GM12878 (cell line): ENCODE results near the gene C2orf74. TPM values are rescaled to one million over a fixed set of nuclear protein-coding genes. Genes with fewer than 3 reads are reported as not detected.
A peak's percentile ranks its signal among the peaks of the same experiment; 100 is the strongest.

Experiments
- ATAC-seq: fragments of 200-7000 bp; cut with Tn5 transposase; 3 replicates; pipeline ENCODE4 v1.9.1; 2020; ENCODE audit warnings: mild to moderate bottlenecking, moderate library complexity
- BruUV-seq: library from RNA; stranded (reverse); fragments of 400-500 nt; replicated peaks from 2 replicates; lab custom pipeline; 2021; lab: Mats Ljungman, UMichigan
- CTCF ChIA-PET: fragments of 300-600 bp; sonication (Branson Sonifier 250); formaldehyde crosslinking; extraction: SDS; loops from one replicate; lab custom pipeline; 2021; ENCODE audit warnings: inconsistent platforms; lab: Yijun Ruan, JAX
- POLR2A ChIA-PET: fragments of 350-600 bp; formaldehyde crosslinking; extraction: SDS; loops from one replicate; lab custom pipeline; 2021; ENCODE audit warnings: inconsistent platforms; lab: Charles Lee
- RAD21 ChIA-PET: fragments of 300-600 bp; sonication (Branson Sonifier 250); formaldehyde crosslinking; loops from one replicate; lab custom pipeline; 2023; ENCODE audit warnings: antibody characterized with exemption; ENCODE audit not compliant: unreplicated experiment; lab: Charles Lee
- SMC1A ChIA-PET: fragments of 300-600 bp; sonication (Branson Sonifier 250); formaldehyde crosslinking; loops from one replicate; lab custom pipeline; 2023; ENCODE audit not compliant: unreplicated experiment, uncharacterized antibody; lab: Charles Lee
- DNase-seq: peaks from one replicate; pipeline ENCODE4 v3.0.0-alpha.2; 2011; ENCODE audit warnings: low read depth, low spot score
- FAIRE-seq: peaks from 3 replicates; lab custom pipeline; 2011; peaks lifted over from hg19 to GRCh38; lab: Jason Lieb, UNC
- H2AFZ ChIP-seq: 2 replicates; pipeline ENCODE4 v1.6.0; 2011; ENCODE audit warnings: low read depth, low read length, control low read depth; ENCODE audit not compliant: control insufficient read depth
- H3K27ac ChIP-seq: 2 replicates; pipeline ENCODE4 v1.5.1; 2011; ENCODE audit warnings: control low read depth; ENCODE audit not compliant: control insufficient read depth, insufficient read depth
- H3K27me3 ChIP-seq, 2 experiments: replicated peaks in 1 of 2; 2 replicates each; pipeline versions ENCODE4 v1.6.0 to v1.6.1; 2011; ENCODE audit warnings: low read length in 1 of 2; ENCODE audit not compliant: control insufficient read depth in 2 of 2, insufficient read depth in 2 of 2
- H3K36me3 ChIP-seq, 2 experiments: 2 replicates each; pipeline ENCODE4 v1.5.1; 2011; ENCODE audit warnings: low read length in 1 of 2; ENCODE audit not compliant: control insufficient read depth in 2 of 2, insufficient read depth in 2 of 2
- H3K4me1 ChIP-seq: 2 replicates; pipeline ENCODE4 v1.6.1; 2011; ENCODE audit warnings: mild to moderate bottlenecking, low read length, moderate library complexity, mixed read lengths; ENCODE audit not compliant: control insufficient read depth, insufficient read depth
- H3K4me2 ChIP-seq: 2 replicates; pipeline ENCODE4 v1.6.0; 2011; ENCODE audit warnings: control low read depth; ENCODE audit not compliant: control insufficient read depth, insufficient read depth
- H3K4me3 ChIP-seq: fragments of 200-600 bp; sonication (generic); 2 replicates; pipeline ENCODE4 v1.5.1; 2016
- H3K79me2 ChIP-seq: 2 replicates; pipeline ENCODE4 v1.6.0; 2011; ENCODE audit warnings: low read length; ENCODE audit not compliant: control insufficient read depth, insufficient read depth
- H3K9ac ChIP-seq: 2 replicates; pipeline ENCODE4 v1.8.0; 2011; ENCODE audit warnings: low read length, control low read depth, mixed read lengths; ENCODE audit not compliant: control insufficient read depth, insufficient read depth
- H3K9me3 ChIP-seq: replicated peaks from 3 replicates; pipeline ENCODE4 v1.5.1; 2011; ENCODE audit warnings: mild to moderate bottlenecking, low read length; ENCODE audit not compliant: control insufficient read depth, insufficient read depth
- H4K20me1 ChIP-seq: 2 replicates; pipeline ENCODE4 v1.6.0; 2011; ENCODE audit not compliant: control insufficient read depth, insufficient read depth
- BHLHE40 ChIP-seq, 2 experiments: fragments of 450-650 bp in 1 of 2; IDR thresholded peaks; 2 replicates each; pipeline ENCODE4 v1.6.1; 2011 to 2017; ENCODE audit warnings: low read depth in 2 of 2, borderline replicate concordance in 1 of 2, improper control_type of control experiment in 1 of 2, low read length in 1 of 2, mild to moderate bottlenecking in 1 of 2
- CBFB ChIP-seq: IDR thresholded peaks from 2 replicates; pipeline ENCODE4 v1.6.1; 2016; ENCODE audit warnings: antibody characterized with exemption, low read depth
- CREB1 ChIP-seq: IDR thresholded peaks from 2 replicates; pipeline ENCODE4 v1.6.1; 2012; ENCODE audit warnings: low read depth, mild to moderate bottlenecking, inconsistent platforms
- DPF2 ChIP-seq: fragments of 450-650 bp; IDR thresholded peaks from 2 replicates; pipeline ENCODE4 v1.6.1; 2017; ENCODE audit warnings: mild to moderate bottlenecking
- EED ChIP-seq: sonication (generic); IDR thresholded peaks from 2 replicates; pipeline ENCODE4 v1.6.1; 2016; ENCODE audit warnings: antibody characterized with exemption, low read depth
- HDAC2 ChIP-seq: fragments of 200-600 bp; sonication (generic); IDR thresholded peaks from 2 replicates; pipeline ENCODE4 v1.6.1; 2017
- NBN ChIP-seq: fragments of 450-650 bp; IDR thresholded peaks from 2 replicates; pipeline ENCODE4 v1.6.1; 2016
- NR2C2 ChIP-seq: IDR thresholded peaks from 2 replicates; pipeline ENCODE4 v1.6.1; 2011; ENCODE audit warnings: borderline replicate concordance, low read depth; ENCODE audit not compliant: control insufficient read depth, insufficient read length
- POLR2A ChIP-seq: IDR thresholded peaks from 2 replicates; pipeline ENCODE4 v1.6.1; 2011; ENCODE audit warnings: low read depth, mild to moderate bottlenecking, low read length
- RUNX3 ChIP-seq: IDR thresholded peaks from 2 replicates; pipeline ENCODE4 v1.6.1; 2012; ENCODE audit warnings: low read length, inconsistent platforms
- SIN3A ChIP-seq: IDR thresholded peaks from 2 replicates; pipeline ENCODE4 v1.6.1; 2012; ENCODE audit warnings: low read depth, low read length, improper control_type of control experiment
- STAT1 ChIP-seq: fragments of 450-650 bp; conservative IDR thresholded peaks from 2 replicates; pipeline ENCODE4 v1.6.1; 2014; ENCODE audit warnings: antibody characterized with exemption, mild to moderate bottlenecking
- ZNF24 ChIP-seq: fragments of 450-650 bp; IDR thresholded peaks from 2 replicates; pipeline ENCODE4 v1.6.1; 2017; ENCODE audit warnings: antibody characterized with exemption, mild to moderate bottlenecking
- ZSCAN29 ChIP-seq: fragments of 450-650 bp; IDR thresholded peaks from 2 replicates; pipeline ENCODE4 v1.6.1; 2017; ENCODE audit warnings: mild to moderate bottlenecking, moderate library complexity
- WGBS: methylation state at CpG from one replicate; pipeline ENCODE4 v1.1.6; 2016; ENCODE audit warnings: low lambda C conversion rate; ENCODE audit not compliant: insufficient replicate concordance, insufficient coverage; ENCODE audit errors: missing lambda C conversion rate; 5-methylcytosine and 5-hydroxymethylcytosine counted together
- in situ Hi-C: fragments of 300-500 bp; cut with MboI; formaldehyde crosslinking; loops from 9 replicates; pipeline ENCODE4 v1.14.3; 2018; ENCODE audit warnings: mixed read lengths
- intact Hi-C: fragments of 100-400 bp; cut with micrococcal nuclease; formaldehyde crosslinking; loops from one replicate; pipeline ENCODE4 v1.14.2; 2022; ENCODE audit not compliant: unreplicated experiment
- polyA plus RNA-seq, 11 experiments: library from polyadenylated mRNA; depleted of rRNA in 4 of 11; unstranded in 6 of 11; stranded (reverse) in 5 of 11; fragments of >200 nt; fragmentation: Nextera tagmentation in 4 of 11; fragmentation: Illumina TruSeq in 1 of 11; extraction: Ambion mirVana in 4 of 11; extraction: Trizol in 1 of 11; gene quantifications; 1 replicate in 1 of 11; 2 replicates in 10 of 11; pipeline versions ENCODE4 v1.2.1 to v1.2.3, GENCODE V29; 2011 to 2016; ENCODE audit warnings: inconsistent platforms in 2 of 11, missing spikeins in 2 of 11, low read depth in 1 of 11
- total RNA-seq, 4 experiments: library from RNA; depleted of rRNA in 3 of 4; stranded (reverse); fragments of >200 nt in 3 of 4; fragmentation: Illumina TruSeq in 1 of 4; extraction: Trizol in 1 of 4; gene quantifications; 2 replicates each; pipeline versions ENCODE4 v1.2.1 to v1.2.3, GENCODE V29; 2013 to 2021
- TF ChIP-seq, protein P1 (sequence below): fragments of 450-650 bp; conservative IDR thresholded peaks from 2 replicates; pipeline ENCODE4 v1.6.1; 2017; ENCODE audit warnings: mild to moderate bottlenecking, moderate library complexity
- TF ChIP-seq, protein P2 (sequence below): fragments of 450-650 bp; formaldehyde crosslinking; IDR thresholded peaks from 2 replicates; pipeline ENCODE4 v1.4.0; 2022; ENCODE audit warnings: mild to moderate bottlenecking, moderate library complexity
- TF ChIP-seq, protein P3 (sequence below): fragments of 450-650 bp; IDR thresholded peaks from 2 replicates; pipeline ENCODE4 v1.6.1; 2017; ENCODE audit warnings: low read depth, mild to moderate bottlenecking, moderate library complexity

The C2orf74 gene
- total and polyA plus RNA-seq, 10 of the 15 experiments (the other 5 are each of a cell fraction or from before 2014, with no cell fraction given), result 3.8 to 25.0 (median 15.2) TPM

DNA sequence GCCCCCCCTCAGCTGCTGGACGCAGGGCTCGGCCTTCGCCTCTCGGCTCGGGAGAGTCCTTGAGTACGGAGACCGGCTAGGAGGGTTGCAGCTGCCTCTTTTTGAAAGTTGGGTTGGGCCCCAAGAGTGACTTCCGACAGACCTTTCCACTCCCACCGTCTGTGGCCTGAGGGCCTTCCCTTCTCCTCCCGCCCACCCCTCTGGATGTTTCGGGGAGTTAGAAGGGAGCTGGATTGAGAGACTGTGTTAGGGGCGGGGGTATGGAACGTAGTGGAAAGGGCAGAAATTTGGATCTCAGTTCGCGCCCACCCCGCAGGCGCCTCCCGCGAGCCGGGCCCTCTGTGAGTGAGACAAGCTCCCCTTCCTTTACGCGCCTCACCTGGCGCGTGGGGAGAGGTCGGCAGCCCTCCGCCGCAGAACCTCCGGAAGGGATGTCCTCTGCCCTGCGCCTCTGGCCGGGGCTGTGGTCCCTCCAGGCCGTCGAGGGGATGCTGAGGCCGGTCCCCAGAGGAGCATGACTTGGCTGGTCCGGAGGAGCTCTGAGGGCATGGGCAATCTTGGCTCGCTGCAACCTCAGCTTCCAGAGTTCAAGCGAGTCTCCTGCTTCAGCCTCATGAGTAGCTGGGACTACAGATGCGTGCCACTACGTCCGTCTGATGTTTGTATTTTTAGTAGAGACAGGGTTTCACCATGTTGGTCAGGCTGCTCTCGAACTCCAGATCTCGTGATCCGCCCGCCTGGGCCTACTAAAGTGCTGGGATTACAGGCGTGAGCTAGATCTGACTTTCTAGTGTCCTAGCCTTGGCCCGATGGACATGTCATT lies 15.9 kb downstream of the C2orf74 start:
- Histone ChIP-seq H3K9me3 (no peaks in the 10 kb centered on the region), H3K4me2 (peak overlapping the region; percentile 96), H4K20me1 (no peaks in the 10 kb centered on the region), H3K9ac (peak overlapping the region; percentile 91), H3K79me2 (peaks cover 47% of the 10 kb centered on the region), H3K27me3 (no peaks in the 10 kb centered on the region), H3K4me3 (peak overlapping the region; percentile 99), H2AFZ (peak overlapping the region; percentile 91), H3K4me1 (peaks cover 14% of the 10 kb centered on the region), H3K27ac (peak overlapping the region; percentile 91), H3K36me3 (peaks cover 5 to 6% of the 10 kb centered on the region in 2 experiments)
- in situ Hi-C loops (no loop called here), intact Hi-C loops (loop anchor here (1.0 to 10.0 kb wide), 4 partner anchors 33 to 383 kb away; partner anchors contain the start of genes PEX13 and REL)
- ChIA-PET SMC1A (interaction anchor here (0.7 to 3.3 kb wide), 8 partner anchors 17 to 339 kb away, joined by 3 to 10 read pairs (median 3); no protein-coding TSS in a partner anchor), CTCF (interaction anchor here (0.9 to 2.4 kb wide), 7 partner anchors 32 to 470 kb away, joined by 3 to 10 read pairs (median 4); no protein-coding TSS in a partner anchor), RAD21 (interaction anchor here (0.5 to 1.4 kb wide), 9 partner anchors 9 to 373 kb away, joined by 3 to 4 read pairs (median 3); partner anchors contain the start of gene PEX13), POLR2A (interaction anchor here (0.5 to 2.4 kb wide), 15 partner anchors 10 to 586 kb away, joined by 3 to 10 read pairs (median 4); partner anchors contain the start of genes PEX13 and XPO1)
- BruUV-seq, result TSS peak; percentile 74
- ATAC-seq (peak; percentile 46), FAIRE-seq (peak; percentile 78), DNase-seq (no peak)
- 5% methylated on average over 40 of the region's 45 CpGs for WGBS
- peak; percentile 47 for TF ChIP-seq POLR2A
- no peak for TF ChIP-seq ZNF24
- 0 out of 2 replicates have a peak, but pooled peaks have one; percentile 51 for TF ChIP-seq STAT1
- TF ChIP-seq BHLHE40 (IDR thresholded peaks at IDR 0.05; ENCODE audit: borderline replicate concordance in 1 of 2, low read depth in 2 of 2, low read length in 1 of 2), result peak in 1 of 2 experiments; percentile 16; a peak in 1 of 4 replicates
- TF ChIP-seq CBFB, result 0 out of 2 replicates have a peak, but pooled peaks have one; percentile 19
- no peak for TF ChIP-seq EED
- no peak for TF ChIP-seq DPF2
- TF ChIP-seq, protein P1, sequence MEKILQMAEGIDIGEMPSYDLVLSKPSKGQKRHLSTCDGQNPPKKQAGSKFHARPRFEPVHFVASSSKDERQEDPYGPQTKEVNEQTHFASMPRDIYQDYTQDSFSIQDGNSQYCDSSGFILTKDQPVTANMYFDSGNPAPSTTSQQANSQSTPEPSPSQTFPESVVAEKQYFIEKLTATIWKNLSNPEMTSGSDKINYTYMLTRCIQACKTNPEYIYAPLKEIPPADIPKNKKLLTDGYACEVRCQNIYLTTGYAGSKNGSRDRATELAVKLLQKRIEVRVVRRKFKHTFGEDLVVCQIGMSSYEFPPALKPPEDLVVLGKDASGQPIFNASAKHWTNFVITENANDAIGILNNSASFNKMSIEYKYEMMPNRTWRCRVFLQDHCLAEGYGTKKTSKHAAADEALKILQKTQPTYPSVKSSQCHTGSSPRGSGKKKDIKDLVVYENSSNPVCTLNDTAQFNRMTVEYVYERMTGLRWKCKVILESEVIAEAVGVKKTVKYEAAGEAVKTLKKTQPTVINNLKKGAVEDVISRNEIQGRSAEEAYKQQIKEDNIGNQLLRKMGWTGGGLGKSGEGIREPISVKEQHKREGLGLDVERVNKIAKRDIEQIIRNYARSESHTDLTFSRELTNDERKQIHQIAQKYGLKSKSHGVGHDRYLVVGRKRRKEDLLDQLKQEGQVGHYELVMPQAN, result no peak
- 0 out of 2 replicates have a peak, but pooled peaks have one; percentile 39 for TF ChIP-seq NBN
- TF ChIP-seq, protein P2, sequence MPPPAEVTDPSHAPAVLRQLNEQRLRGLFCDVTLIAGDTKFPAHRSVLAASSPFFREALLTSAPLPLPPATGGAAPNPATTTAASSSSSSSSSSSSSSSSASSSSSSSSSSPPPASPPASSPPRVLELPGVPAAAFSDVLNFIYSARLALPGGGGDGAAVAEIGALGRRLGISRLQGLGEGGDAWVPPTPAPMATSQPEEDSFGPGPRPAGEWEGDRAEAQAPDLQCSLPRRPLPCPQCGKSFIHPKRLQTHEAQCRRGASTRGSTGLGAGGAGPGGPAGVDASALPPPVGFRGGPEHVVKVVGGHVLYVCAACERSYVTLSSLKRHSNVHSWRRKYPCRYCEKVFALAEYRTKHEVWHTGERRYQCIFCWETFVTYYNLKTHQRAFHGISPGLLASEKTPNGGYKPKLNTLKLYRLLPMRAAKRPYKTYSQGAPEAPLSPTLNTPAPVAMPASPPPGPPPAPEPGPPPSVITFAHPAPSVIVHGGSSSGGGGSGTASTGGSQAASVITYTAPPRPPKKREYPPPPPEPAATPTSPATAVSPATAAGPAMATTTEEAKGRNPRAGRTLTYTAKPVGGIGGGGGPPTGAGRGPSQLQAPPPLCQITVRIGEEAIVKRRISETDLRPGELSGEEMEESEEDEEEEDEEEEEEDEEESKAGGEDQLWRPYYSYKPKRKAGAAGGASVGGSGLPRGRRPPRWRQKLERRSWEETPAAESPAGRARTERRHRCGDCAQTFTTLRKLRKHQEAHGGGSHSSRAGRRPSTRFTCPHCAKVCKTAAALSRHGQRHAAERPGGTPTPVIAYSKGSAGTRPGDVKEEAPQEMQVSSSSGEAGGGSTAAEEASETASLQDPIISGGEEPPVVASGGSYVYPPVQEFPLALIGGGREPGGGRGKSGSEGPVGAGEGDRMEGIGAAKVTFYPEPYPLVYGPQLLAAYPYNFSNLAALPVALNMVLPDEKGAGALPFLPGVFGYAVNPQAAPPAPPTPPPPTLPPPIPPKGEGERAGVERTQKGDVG (CRISPR knock-in tag), result 0 out of 2 replicates have a peak, but pooled peaks have one; percentile 9
- TF ChIP-seq RUNX3, result 0 out of 2 replicates have a peak, but pooled peaks have one; percentile 9
- no peak for TF ChIP-seq NR2C2
- TF ChIP-seq HDAC2, result no peak
- TF ChIP-seq, protein P3, sequence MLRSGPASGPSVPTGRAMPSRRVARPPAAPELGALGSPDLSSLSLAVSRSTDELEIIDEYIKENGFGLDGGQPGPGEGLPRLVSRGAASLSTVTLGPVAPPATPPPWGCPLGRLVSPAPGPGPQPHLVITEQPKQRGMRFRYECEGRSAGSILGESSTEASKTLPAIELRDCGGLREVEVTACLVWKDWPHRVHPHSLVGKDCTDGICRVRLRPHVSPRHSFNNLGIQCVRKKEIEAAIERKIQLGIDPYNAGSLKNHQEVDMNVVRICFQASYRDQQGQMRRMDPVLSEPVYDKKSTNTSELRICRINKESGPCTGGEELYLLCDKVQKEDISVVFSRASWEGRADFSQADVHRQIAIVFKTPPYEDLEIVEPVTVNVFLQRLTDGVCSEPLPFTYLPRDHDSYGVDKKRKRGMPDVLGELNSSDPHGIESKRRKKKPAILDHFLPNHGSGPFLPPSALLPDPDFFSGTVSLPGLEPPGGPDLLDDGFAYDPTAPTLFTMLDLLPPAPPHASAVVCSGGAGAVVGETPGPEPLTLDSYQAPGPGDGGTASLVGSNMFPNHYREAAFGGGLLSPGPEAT, result no peak
- TF ChIP-seq SIN3A, result no peak; the same call in none of the 2 replicates
- TF ChIP-seq CREB1, result no peak
- TF ChIP-seq ZSCAN29, result no peak
